ENCODE measurements around the gene ERC2. TPM values are rescaled to one million over a fixed set of nuclear protein-coding genes. Genes with fewer than 3 reads are reported as not detected.
"Not testable (repeated sequence)": the region's sequence is repeated elsewhere in the genome, so short reads cannot be mapped to it uniquely, and the experiment has no call there.

The ERC2 gene
- total RNA-seq = 0.53 and 1.6 TPM in 2 replicates

DNA sequence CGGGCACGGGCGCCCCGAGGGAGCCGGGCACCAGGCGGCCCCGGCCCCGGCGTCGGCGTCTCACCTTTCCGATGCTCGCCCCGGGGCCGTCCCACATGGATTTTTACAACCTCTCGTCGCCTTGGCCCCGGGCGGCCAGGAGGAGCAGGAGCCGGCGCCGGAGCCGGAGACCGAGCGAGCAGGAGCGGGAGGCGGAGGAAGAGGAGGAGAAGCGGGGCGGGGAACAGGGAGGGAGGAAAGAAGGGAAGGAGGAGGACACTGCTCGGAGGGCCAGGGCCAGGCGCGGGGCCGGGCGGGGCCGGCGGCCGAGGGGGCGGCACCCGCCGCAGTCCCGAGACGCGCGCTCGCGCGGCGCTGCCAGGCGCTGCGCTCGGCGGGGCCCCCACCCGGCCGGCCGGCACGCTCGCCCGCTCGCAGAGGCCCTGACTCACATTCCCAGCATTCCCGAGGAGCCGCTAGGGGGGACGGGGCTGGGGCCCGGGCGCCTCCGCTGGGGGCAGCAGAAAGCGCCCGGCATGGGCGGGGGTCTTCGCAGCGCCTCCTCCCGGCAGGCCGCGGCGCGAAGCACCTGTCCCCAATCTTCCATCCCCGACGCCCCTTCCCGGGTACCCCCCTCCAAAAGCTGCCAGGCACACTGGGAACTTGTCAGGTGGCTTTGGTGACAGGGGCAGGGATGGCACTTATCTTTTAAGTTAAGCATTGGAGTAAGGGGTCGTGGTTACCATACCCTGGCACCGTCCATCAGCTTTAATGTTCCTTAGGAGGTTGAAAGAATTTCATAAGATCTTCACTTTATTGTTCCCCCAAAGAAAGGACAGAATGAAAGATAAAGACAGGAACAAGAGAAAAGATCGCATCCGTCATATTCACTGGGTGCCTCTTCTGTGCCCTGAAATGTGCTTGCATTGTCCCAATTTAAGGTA lies at the start of gene ERC2:
Gene ERC2 (minus strand): TSS at position 284 of the 923 bp plus-strand sequence.
- DNase-seq (ENCODE audit: low read depth, low spot score) = no peak

DNA sequence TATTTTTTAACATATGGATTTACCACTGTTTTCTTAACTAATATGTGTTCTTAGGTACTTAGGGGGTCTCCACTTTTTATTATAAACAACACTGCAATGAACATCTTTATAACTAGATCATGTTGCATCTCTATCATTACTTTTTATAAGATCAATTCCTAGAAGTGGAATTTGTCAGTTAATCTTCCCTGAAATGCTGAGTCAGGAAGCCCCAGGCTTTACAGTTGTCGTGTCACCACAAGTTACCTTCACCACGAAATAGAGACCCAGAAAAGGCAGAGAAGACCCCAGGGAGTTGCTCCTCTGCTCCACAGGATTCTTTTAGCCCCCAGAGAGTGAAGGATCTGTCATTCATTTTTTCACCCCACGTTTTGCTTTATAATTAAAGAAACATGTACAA lies 34.5 kb upstream of the ERC2 start:
- DNase-seq (ENCODE audit: low read depth, low spot score) = no peak

DNA sequence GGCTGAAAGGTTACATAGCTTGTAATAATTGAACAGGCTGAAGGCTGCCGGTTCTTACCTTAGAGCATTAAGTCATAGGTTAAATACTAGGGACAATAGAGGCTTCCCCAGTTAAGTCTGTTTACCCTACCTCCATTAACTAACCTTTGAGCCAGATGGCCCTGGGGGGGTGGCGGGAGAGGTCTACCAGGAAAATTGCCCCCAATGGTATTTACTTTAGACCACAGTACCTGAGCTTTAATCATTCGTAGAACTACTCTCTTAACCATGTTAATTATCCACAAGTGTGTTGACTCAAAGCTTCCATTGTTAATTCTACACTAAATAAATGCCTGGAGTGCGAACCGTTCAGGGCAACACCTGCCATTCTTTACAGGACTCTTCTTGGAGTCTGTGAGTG lies 28.1 kb upstream of the ERC2 start:
- not testable (repeated sequence) for DNase-seq (ENCODE audit: low read depth, low spot score)

DNA sequence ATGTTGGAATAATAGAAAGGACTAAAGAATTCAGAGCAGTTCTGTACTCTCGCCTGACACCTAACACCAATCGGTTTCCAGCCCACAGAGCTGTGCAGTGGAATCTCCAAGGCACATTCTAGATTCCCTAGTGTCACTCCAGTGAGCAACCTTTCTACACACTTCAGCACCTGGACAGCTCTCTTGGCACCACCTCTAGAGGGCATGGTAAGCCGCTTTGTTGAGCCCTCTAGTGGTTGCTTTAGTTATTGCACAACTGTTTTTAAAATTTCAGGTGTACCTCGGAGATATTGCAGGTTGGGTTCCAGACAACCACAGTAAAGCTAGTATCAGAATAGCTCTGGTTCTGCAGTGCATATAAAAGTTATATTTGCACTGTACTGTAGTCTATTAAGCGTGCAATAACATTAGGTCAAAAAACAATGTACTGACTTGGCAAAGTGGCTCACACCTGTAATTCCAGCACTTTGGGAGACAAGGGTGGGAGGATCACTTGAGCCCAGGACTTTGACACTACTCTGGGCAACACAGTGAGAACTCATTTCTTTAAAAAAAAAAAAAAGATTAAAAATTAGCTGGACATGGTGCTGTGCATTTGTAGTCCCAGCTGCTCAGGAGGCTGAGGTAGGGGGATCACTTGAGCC lies 26.5 kb upstream of the ERC2 start:
- peak; percentile 40 for DNase-seq (ENCODE audit: low read depth, low spot score)

- DNase-seq (ENCODE audit: low read depth, low spot score) = no peak
Measured at GRCh38 chr3:56491566-56491965, 23.3 kb upstream of the ERC2 start.

- DNase-seq (ENCODE audit: low read depth, low spot score) = no peak
Measured at GRCh38 chr3:56488812-56489600, 20.7 kb upstream of the ERC2 start.

GRCh38 chr3:56484525-56485032 lies 16.3 kb upstream of the ERC2 start:
- no peak for DNase-seq (ENCODE audit: low read depth, low spot score)

- DNase-seq (ENCODE audit: low read depth, low spot score) = no peak
Measured at GRCh38 chr3:56484122-56484521, 15.9 kb upstream of the ERC2 start.

- no peak for DNase-seq (ENCODE audit: low read depth, low spot score)
Measured at GRCh38 chr3:56477646-56478045, 9.4 kb upstream of the ERC2 start.

DNA sequence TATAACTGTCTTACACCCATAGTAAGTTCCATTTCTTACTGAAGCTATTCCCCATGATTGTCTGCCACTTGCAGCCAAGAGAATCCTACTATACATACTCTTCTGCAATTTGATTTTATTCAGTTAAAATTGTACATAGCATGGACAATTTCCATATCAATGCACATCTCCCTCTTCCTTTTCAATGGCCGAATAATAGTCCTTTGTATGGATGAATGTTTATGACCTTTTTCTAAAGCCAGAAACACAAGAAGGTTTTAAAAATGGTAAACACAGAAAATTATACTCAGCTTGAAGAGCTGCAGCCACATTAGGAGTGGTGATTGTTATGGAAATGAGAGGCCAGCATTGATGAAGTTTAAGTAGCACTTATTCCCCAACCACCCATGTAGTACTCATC lies 8.5 kb upstream of the ERC2 start:
- no peak for DNase-seq (ENCODE audit: low read depth, low spot score)

GRCh38 chr3:56471771-56472170 lies 3.5 kb upstream of the ERC2 start:
- no peak for DNase-seq (ENCODE audit: low read depth, low spot score)

GRCh38 chr3:56469141-56469540 lies 874 bp upstream of the ERC2 start:
- DNase-seq (ENCODE audit: low read depth, low spot score) = no peak

DNA sequence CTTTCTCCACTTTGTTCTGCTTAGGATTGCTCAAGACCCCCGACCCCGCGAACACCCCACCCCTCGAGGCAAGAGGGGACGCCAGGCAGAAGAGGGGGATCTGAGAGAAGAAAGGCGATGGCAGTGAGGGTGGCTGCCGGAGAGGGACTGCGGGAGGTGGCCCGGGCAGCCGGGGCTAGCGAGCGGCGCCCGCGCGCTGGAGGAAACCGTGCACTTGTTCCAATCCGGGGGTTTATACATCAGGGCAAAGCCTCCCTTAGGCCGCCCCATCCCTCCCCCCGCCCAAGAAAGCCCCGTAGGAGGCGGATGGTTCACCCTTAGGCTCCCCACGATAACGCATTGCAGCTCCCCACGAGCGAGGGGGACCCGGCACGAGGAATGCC lies 475 bp downstream of the ERC2 start:
- no peak for DNase-seq (ENCODE audit: low read depth, low spot score)

DNA sequence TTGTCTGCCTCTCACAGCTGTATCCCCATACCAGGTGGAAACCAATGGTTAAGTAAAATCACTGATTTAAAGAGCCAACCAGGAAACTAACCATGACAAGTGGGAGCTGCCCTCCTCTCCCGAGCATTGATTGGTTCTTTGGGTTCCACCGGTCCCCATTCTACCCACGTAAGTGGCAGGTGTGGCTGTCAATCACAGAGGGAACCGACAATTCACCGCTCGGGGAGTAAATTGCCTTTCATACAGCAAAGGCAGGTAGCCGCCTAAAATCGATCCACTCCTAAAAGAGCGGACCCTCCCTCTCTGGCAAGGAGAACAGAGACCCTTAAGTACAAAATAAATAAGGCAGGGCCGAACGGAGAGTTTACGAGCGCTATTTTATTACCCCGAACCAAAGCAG lies 1.2 kb downstream of the ERC2 start:
- DNase-seq (ENCODE audit: low read depth, low spot score) = peak; percentile 3

DNA sequence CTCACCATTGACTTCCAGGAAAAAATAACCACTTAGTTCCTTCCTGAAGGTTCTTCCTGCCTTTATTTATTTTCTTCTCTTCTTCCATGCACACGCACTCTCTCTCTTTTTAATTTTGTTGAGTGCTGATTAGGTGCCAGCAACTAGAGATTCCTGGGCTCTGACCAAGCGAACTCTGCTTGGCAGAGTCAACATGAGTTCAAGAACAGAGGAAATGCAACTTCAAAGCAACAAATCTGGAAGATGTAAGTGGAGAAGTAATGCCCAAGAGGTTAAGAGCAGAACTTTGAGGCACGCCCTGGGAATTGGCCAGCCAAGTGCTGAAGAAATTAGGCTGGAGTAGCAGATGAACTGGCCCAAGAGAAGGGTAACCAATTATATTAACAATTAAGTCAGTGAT lies 8.5 kb downstream of the ERC2 start:
- DNase-seq (ENCODE audit: low read depth, low spot score) = no peak

DNA sequence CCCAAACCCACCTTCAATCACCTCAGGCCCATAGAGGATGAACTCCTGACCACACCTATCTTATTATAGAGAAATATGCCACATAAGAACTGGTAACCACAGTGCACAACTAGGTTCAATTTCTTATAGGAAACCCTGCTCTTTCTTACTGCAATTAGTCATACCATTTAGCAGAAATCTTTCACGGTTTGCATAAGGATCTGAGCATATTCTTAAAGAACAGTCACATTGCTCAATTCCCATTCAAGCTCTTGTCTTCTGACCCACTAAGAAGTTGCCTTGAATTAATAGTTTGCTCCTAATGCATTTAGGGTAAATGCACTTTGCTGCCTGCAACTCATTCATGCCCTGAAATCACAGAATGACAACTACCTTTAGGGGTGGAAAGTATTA lies 9.2 kb downstream of the ERC2 start:
- no peak for DNase-seq (ENCODE audit: low read depth, low spot score)

GRCh38 chr3:56458496-56459103 lies 9.7 kb downstream of the ERC2 start:
- DNase-seq (ENCODE audit: low read depth, low spot score) = no peak

GRCh38 chr3:56456117-56456516 lies 12.2 kb downstream of the ERC2 start:
- no peak for DNase-seq (ENCODE audit: low read depth, low spot score)

DNA sequence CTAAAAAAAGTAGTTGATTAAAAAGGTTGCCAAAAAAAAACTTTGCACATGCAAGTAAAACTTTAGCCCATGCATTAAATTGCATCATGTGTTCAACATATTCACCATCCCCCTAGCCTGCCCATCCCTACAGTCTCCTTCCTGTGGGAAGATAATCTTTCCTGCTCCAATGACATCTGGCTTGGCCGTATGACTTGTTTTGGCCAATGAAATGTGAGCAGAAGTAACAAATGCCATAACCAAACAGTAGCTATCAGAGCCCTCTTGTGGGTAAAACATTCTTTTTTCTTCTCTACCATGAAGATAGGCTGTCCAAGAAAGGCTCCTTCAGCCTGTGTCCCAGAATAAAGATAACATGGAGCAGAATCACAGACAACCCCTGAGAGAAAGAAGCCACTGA lies 15.3 kb downstream of the ERC2 start:
- no peak for DNase-seq (ENCODE audit: low read depth, low spot score)

GRCh38 chr3:56452085-56452484 lies 16.2 kb downstream of the ERC2 start:
- no peak for DNase-seq (ENCODE audit: low read depth, low spot score)

GRCh38 chr3:56443372-56443771 lies 24.9 kb downstream of the ERC2 start:
- DNase-seq (ENCODE audit: low read depth, low spot score) = no peak
